ENCODE data around the gene AGFG1.

AGFG1 gene

GRCh38 chr2:227608561-227609338 is 136.8 kb downstream of the AGFG1 start:
- DNase-seq (ENCODE audit: low read depth): no peak

GRCh38 chr2:227610123-227610522 is 138.2 kb downstream of the AGFG1 start:
- DNase-seq (ENCODE audit: low read depth): no peak
